GM21423 (cell line): ENCODE measurements around the gene PRDM16.

Experiments used
- ATAC-seq: cut with Tn5 transposase; IDR thresholded peaks from one replicate; pipeline ENCODE4 v1.9.1; 2021; ENCODE audit warnings: mild to moderate bottlenecking, moderate library complexity; ENCODE audit not compliant: unreplicated experiment

Gene PRDM16

DNA sequence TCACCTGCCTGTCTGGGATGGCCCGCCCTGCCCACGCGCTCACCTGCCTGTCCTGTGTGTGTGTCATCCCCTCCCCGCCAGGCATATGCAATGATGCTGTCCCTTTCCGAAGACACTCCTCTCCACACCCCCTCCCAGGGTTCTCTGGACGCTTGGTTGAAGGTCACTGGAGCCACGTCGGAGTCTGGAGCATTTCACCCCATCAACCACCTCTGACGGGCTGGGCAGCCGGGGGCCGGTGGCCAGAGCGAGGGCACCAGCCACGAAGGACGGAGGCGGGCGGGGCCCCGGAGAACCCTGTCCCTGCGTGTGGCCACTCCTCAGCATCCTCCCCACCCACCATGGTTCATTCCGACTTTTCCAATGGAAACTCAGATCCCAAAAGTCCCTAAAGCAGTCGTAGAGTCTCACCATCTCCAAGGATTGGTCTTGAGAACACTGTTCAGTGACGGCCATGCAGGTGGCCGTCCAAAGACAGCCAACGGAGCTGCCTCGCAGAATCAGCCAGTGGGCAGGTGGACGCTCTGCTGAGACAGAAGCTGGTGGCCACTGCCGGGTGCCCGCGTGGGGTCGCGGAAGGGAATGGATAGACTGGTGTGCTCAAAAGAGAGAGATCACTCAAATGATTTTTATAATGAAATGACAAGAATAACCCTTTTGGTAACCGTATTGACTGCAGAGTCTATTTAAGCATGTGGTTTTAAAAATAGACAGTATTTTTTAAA, 364.8 kb downstream of the PRDM16 start:
- no peak for ATAC-seq

DNA sequence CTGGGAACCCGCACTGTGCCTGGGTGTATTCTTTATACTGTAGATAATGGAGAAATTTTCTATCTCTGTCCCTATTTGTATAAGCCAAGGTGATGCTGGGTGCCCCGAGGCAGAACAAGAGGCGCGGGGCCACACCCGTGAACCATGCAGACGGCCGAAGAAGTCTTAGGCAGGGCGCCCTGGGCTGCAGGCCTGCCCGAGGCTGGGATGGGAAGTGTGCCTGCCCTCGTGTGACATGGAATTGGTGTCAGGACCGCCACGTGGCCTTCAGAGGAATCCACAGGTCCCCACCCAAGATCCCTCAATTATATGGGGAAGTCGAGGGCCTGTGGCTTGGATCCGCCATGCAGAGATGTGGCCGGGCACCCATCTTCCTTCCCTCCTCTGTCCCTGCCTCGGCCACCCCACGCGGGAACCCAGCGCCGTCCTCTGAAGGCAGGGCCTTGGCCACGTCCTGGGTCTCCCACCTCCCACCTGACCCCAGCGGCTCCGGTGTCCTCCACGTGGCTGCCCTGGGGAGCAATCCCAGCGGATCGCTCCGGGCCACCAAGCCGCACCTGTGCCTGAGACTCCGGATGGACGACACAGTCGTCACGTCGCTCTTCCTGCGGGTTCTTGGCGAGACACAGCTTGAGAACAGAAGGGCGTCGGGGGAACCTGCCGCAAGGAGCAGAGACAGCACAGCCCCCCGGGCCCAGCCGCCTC, 365.6 kb downstream of the PRDM16 start:
- no peak for ATAC-seq

DNA sequence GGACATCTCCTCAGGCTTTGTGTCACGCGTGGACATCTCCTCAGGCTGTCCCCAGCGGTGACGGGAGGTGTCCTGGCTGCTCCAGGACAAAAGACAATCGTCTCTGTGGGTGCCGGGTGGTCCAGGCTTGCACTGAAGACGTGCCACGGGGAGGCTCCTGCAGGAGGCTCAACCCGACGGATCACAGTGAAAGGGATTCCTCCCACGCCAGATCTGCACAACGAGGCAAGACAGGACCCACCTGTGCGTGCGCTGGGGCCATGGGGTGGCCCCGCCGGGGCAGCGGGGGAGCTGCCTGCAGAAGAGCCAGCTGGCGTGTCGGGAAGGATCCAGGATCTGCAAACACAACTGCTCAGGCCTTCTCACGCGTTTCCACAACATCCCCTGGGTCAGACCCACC, 366.7 kb downstream of the PRDM16 start:
- ATAC-seq, result no peak

DNA sequence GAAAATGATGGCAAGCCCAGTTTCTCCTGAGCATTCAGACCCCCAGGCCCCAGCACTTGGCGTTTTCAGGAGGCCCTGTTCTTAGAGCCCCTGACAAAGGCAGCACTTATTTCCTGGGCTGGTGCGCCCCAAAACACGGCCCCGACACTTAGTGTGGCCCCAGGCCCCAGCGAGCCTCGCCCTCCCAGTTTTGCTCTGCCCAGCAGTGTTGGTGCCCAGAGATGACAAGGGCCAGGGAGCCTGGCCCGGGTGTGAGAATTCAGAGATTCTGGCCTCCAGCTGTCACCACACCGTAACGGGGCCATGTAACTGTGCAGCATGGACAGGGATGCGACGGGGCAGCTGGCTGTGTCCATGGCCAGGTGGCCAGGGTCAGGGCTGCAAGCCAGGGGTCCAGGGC, 367.4 kb downstream of the PRDM16 start:
- ATAC-seq, result no peak

DNA sequence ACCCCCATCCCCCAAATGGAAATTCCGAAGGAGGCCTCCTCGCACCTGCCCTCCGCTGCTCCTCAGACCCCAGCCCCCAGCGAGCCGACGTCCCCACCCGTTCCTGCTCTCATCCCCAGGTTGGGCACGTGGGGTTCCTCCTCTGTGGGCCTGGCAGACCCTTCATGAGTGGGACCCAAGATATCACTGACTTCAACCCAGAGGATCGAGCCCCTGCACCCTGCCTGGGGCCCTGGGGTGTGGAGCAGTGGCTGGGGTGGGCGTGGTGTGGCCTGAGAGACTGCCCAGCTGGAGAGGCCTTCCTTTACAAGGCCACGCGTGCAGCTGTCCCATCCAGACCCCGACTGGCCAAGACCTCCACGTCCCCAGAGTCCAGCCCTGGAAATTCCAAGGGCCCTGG, 367.9 kb downstream of the PRDM16 start:
- no peak for ATAC-seq

DNA sequence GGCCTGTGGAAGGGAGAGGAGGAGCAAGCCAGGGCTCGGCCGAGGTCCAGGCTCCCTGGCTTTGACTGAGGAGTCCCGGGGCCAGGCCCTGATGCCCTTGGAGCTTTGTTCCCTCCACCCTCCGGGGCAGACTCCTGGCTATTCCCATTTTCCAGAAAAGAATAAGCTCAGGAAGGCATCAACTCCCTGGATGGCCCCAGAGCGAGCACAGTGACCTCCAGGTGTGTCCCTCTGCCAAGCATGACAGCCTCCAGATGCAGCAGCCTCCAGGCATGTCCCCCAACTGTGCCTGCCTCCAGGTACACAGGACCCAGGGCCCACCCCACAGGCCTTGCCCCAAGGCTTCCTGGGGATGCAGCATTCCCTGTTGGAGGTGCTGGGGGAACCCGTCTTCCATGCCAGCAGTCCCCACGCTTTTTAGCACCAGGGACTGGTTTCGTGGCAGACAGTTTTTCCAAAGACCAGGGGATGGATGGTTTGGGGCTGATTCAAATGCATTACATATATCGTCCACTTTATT, 369.7 kb downstream of the PRDM16 start:
- ATAC-seq, result no peak

DNA sequence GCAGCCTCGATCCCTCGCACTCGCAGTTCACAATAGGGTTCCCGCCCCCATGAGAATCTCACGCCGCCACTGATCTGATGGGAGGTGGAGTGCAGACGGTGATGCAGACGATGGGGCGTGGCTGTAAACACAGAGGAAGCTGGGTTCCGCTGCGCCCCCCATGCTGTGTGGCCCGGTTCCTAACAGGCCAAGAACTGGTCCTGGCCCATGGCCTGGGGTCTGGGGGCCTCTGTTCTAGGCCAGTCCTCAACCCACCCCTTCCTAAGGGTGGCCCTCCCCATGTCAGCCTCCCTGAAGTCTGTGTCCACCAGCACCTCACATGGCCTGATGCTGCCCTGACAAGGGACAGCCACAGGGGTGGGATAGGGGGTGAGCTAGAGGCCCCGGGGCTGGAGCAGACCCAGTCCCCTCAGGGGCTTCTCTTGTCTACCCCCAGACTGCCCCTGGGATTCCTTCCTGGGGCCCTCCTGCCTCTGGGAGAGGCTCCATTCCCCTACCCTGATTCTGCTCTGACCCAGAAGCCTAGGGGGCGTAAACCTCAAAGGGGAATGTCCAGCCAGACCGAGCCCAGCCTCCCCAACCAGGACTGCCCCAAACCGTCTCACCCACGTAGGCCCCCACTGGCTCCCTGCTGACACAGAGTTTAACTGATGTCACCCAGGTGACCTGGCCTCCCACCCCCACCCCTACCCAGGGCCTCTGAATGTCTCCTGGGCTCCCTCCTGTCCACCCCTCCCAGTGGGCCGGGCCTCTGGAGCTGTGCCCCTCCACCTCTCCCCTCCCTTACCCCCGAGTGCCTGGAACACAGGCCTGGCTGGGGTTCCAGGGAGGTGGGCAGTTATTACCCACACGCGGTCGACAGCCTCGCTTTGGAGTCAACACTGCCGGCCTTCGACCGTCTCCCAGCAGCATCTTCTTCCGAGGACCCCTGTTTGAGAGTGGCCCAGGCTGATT, 370.6 kb downstream of the PRDM16 start:
- no peak for ATAC-seq

DNA sequence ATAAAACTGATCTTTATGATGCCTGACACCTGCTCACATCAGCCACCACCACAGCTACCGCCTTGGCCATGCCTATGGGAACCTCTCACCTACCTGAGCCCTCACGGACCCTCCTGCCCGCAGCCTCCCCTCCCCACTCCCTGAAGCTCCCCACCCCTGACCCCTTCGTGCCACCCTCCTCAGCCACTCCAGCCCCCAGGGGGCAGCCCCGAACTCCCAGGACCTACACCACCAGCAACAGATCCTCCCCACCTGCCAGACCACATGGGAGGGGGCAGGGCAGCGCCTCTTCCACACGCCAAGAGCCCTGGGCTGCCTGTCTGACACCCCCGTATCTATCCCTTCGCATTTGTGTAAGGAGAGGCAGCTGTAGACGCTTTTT, 371.3 kb downstream of the PRDM16 start:
- ATAC-seq, result no peak

DNA sequence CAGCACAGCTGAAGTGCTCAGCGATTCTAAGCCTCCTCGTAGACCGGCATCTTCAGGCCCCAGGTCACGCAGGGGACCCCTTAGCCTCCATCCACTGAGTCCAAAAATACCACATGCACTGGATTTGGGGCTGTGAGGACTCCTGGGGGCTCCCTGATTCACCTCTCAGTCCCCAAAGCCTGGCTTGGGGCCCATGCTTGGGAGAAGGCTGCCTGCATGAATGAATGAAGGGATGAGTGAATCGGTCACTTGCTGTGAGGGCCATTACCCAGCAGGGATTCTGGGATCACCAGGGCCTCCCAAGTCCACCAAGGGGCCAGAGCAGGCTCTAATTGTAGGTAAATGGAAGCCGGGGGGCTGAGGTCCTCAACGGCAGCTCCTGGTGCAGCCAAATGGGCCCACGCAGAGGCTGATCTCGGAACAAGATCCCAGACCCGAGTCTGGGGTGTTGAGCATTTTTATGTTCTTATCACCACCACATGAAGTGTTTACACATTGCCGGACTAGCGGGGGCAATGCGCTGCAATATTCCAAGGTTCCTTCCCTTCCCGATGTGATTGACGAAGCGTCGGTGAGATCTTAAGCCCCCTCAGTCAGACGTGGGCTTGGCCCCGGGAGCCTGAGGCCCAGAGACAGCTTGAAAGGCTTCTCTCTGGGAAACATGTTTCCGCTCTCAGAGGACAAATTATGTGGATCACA, 371.9 kb downstream of the PRDM16 start:
- ATAC-seq, result no peak

DNA sequence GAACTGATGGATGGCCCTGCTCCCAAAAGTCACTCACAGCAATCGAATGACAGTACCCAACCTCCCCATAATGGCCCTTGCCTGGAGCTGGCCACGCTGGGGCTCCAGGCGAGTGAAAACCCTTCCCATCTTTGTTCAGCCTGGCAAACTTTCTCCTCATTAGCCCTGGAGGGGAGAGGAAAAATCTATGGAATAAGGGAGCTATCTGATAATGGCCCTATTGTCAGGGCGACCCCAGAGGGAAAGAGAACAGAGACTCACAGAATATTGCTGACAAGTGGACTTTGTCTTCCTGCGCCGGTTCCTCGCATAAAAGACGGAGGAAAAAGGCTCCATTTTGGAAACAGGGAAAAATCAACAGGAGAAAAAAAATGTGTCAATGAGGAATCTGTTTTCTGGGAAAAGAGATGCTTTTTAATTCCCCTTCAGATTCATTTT, 372.4 kb downstream of the PRDM16 start:
- no peak for ATAC-seq

DNA sequence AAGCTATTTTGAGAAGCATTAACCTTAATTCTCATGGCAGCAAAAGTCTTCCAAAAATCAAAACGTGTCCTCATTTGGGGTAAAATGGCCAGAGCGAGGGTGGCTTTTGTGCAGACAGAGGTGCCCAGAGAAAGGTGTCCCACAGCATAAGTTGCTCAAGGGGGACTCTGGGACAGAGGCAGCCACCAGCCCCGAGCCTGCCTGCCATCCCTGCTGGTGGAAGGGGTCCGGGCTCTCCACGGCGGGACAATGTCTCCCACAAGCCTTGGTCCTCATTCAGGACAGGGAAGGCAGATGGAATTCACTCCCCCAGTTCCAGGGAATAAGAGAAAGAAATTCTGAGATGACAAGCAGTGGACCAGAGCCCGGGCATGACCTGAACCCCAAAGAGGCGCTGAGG, 372.9 kb downstream of the PRDM16 start:
- no peak for ATAC-seq

DNA sequence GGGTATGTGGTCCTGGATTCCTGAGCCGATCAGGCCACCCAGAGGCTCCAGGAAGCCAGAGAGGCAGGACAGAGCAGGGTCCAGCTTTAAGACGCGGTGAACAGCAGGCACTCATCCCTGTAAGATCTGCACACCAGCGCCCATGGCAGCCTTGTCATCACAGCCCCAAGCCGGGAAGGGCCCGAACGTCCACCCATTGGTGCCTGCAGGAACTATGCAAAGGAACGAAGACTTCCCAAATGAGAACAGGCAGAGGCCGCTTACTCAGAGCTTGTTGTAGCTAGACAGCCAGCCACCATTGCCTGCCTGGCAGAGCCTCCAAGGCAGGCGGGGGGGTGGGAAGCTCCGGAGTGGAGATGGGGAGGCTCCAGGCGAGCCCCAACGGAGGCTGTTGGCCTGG, 373.3 kb downstream of the PRDM16 start:
- no peak for ATAC-seq

DNA sequence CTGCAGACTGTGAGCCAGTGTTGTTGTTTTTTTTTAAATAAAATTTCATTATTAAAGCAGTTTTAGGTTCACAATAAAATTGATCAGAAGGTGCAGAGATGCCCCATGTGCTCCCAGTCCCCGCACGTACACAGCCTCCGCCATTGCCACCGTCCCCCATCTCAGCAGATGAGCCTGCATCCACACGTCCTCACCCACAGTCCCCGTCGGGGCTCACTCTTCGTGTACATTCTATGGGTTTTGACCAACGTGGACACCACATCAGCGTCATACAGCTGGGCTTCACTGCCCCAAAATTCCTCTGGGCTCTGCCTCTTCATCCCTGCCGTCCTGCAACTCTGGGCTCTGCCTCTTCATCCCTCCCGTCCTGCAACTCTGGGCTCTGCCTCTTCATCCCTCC, 373.9 kb downstream of the PRDM16 start:
- ATAC-seq, result no peak

DNA sequence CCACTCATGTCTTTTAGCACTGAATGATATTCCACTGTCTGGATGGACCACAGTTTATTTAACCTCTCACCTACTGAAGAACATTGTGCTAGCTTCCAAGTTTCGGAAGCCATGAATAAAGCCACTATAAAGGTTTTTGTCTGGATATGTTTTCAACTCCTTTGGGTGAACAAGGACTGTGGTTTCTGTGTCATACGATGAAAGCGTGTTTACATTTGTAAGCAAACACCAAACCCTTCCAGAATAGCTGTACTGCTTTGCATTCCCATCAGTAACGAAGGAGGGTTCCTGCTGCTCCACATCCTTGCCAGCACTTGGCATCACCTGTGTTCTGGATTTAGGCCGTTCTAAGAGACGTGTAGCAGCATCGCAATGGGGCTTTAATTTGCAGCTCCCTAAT, 374.8 kb downstream of the PRDM16 start:
- no peak for ATAC-seq

DNA sequence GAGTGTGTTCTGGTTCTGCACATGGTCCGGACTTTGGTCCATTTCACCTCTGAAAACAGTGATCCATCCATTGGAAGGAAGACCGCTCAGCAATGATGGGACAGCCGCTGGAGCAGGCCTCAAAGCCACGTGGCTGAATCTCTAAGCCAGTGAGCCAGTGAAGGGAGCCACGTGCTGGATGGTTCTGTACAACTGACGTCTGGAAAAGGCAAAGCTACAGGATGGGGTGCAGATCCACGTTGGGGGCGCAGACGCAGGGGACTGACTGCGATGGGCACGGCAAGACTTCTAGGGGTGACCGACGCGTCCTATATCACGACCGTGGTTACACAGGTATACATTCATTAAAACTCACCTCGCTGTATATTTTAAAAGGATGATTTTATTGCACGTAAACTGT, 375.3 kb downstream of the PRDM16 start:
- ATAC-seq, result no peak

DNA sequence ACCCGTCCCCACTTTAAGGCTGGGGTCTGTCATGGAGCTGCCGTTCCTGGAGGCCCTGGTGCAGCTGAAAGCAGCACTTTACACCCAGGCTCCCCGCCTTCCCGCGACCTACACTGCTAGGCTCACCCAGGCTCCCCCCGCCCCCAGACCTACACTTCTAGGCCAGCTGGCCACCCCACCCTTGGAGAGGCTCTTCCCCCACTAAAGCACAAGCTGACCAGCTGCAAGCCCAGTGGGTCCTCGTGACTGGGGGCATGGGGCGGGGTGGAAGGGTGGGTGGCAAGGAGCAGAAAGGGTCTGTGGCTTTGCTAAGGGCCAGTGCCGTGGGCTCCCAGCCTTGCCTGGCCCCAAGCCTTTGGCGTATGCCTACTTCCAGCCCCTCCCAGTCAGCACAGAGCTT, 375.7 kb downstream of the PRDM16 start:
- no peak for ATAC-seq

DNA sequence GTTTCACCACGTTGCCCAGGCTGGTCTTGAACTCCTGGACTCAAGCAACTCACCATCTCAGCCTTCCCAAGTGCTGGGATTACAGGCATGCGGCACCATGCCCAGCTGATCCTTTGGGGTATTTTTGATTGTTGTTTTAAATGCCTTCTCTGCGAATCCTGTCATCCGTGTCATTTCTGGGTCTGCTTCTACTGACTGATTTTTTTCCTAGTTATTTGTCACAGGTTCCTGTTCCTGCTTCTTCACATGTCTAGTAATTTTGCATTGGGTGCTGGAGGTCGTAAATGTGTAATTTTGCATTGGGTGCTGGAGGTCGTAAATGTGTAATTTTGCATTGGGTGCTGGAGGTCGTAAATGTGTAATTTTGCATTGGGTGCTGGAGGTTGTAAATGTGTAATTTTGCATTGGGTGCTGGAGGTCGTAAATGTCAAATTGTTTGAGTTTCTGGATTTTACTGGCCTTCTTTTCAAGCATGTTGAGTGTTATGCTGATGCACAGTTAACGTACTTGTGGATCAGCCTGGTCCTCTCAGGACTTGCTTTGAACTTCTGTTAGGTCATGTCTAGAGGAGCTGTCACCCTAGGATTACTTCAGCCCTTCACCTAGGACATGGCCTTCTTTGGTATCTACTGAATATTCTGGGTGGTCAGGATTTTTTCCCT, 381.3 kb downstream of the PRDM16 start:
- ATAC-seq, result no peak

DNA sequence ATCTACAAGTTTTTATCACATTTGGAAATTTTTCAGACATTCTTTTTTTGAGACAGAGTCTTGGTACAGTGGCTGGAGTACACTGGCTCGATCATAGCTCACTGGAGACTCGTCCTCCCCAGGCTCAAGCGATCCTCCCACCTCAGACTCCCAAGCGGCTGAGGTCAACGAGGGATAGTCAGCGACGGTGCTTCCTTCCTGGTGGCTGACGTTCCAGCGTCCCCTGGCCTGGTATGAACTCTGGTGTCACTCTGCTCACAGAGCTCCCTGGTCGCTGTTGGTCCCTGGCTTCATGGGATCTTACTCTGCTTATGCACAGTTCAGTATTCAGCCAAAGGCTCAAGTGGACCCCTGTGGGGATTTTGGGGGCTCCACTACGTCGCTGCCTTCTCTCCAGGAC, 382.0 kb downstream of the PRDM16 start:
- ATAC-seq, result no peak

DNA sequence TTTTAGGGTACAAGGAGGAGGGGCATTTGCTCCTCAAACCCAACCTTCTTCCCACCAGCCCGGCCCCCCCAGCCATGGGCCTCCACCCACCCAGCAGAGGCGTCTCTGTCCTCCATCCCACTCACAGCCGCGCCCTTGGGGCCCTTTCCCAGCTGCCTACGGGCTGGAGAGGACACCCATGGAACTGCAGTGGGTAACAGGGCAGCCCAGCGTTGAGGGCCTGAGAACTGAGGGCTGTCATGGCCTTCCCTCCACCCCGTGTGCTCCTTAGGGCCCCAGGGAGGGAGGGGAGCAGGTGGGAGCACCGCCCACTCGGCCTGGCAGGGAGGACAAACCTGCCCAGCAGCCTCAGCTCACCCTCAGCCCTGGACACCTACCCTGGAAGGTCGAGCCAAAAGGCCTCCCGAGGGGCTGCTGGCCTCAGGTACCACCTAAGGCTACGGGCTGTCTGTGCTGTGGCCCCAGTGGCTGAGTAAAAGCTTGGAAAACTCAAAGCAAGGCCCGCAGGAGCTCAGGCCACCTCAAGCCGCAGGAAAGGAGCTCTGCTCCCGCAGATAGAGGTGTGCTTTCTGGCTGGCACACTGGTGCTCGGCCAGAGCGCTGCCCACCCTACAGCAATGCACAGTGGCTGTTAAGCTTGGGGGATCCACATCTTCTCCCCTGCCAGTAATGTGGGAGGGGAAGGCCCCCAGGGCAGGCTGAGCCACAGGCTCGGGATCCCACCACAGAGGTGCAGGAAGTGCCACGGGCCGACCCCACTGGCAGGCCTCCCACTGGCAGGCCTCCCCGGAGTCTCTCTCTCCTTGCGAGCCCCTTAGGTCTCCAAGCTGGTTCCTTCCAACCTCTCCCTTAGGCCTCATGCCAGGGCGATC, 383.2 kb downstream of the PRDM16 start:
- ATAC-seq, result no peak
